ENCODE data around the gene SPINK2.

SPINK2 gene

GRCh38 chr4:56768316-56768715 is 53.2 kb downstream of the SPINK2 start:
- Histone ChIP-seq H3K9me3 (ENCODE audit: control insufficient read depth, low read depth, low read length) (no peaks in the 10 kb centered on the region), H3K9ac (ENCODE audit: low read length) (no peak overlapping the region), H3K27me3 (ENCODE audit: control insufficient read depth, insufficient read depth, low read length) (no peaks in the 10 kb centered on the region), H3K36me3 (ENCODE audit: control insufficient read depth, low read depth, low read length) (no peaks in the 10 kb centered on the region), H3K4me1 (ENCODE audit: control insufficient read depth, low read depth, low read length) (peaks cover 6% of the 10 kb centered on the region), H3K4me3 (ENCODE audit: low read length) (no peak overlapping the region), H3K27ac (ENCODE audit: low read length) (no peak overlapping the region)

GRCh38 chr4:56767567-56767966 is 53.9 kb downstream of the SPINK2 start:
- Histone ChIP-seq H3K36me3 (ENCODE audit: control insufficient read depth, low read depth, low read length) (no peaks in the 10 kb centered on the region), H3K4me1 (ENCODE audit: control insufficient read depth, low read depth, low read length) (peaks cover 6% of the 10 kb centered on the region), H3K27ac (ENCODE audit: low read length) (no peak overlapping the region), H3K9me3 (ENCODE audit: control insufficient read depth, low read depth, low read length) (no peaks in the 10 kb centered on the region), H3K27me3 (ENCODE audit: control insufficient read depth, insufficient read depth, low read length) (no peaks in the 10 kb centered on the region), H3K4me3 (ENCODE audit: low read length) (no peak overlapping the region), H3K9ac (ENCODE audit: low read length) (no peak overlapping the region)

- Histone ChIP-seq H3K9ac (ENCODE audit: low read length) (no peak overlapping the region), H3K36me3 (ENCODE audit: control insufficient read depth, low read depth, low read length) (no peaks in the 10 kb centered on the region), H3K9me3 (ENCODE audit: control insufficient read depth, low read depth, low read length) (no peaks in the 10 kb centered on the region), H3K27ac (ENCODE audit: low read length) (no peak overlapping the region), H3K27me3 (ENCODE audit: control insufficient read depth, insufficient read depth, low read length) (no peaks in the 10 kb centered on the region), H3K4me1 (ENCODE audit: control insufficient read depth, low read depth, low read length) (peaks cover 6% of the 10 kb centered on the region), H3K4me3 (ENCODE audit: low read length) (no peak overlapping the region)
These were observed 56.7 kb downstream of the SPINK2 start for GRCh38 chr4:56764775-56765174.

- Histone ChIP-seq H3K27me3 (ENCODE audit: control insufficient read depth, insufficient read depth, low read length) (no peaks in the 10 kb centered on the region), H3K4me3 (ENCODE audit: low read length) (no peak overlapping the region), H3K27ac (ENCODE audit: low read length) (no peak overlapping the region), H3K9me3 (ENCODE audit: control insufficient read depth, low read depth, low read length) (no peaks in the 10 kb centered on the region), H3K9ac (ENCODE audit: low read length) (no peak overlapping the region), H3K4me1 (ENCODE audit: control insufficient read depth, low read depth, low read length) (peaks cover 8% of the 10 kb centered on the region), H3K36me3 (ENCODE audit: control insufficient read depth, low read depth, low read length) (no peaks in the 10 kb centered on the region)
These were observed 57.3 kb downstream of the SPINK2 start for GRCh38 chr4:56764223-56764622.

- H3K4me1 ChIP-seq (ENCODE audit: control insufficient read depth, low read depth, low read length): peaks cover 16% of the 10 kb centered on the region
- H3K4me3 ChIP-seq (ENCODE audit: low read length): no peak overlapping the region
- no peaks in the 10 kb centered on the region for H3K27me3 ChIP-seq (ENCODE audit: control insufficient read depth, insufficient read depth, low read length)
These were observed 58.8 kb downstream of the SPINK2 start for GRCh38 chr4:56762484-56763250.

GRCh38 chr4:56760183-56760582 is 61.3 kb downstream of the SPINK2 start:
- H3K4me1 ChIP-seq (ENCODE audit: control insufficient read depth, low read depth, low read length): peaks cover 25% of the 10 kb centered on the region
- no peaks in the 10 kb centered on the region for H3K9me3 ChIP-seq (ENCODE audit: control insufficient read depth, low read depth, low read length)
- H3K27me3 ChIP-seq (ENCODE audit: control insufficient read depth, insufficient read depth, low read length): no peaks in the 10 kb centered on the region
- H3K4me3 ChIP-seq (ENCODE audit: low read length): no peak overlapping the region
- no peak overlapping the region for H3K9ac ChIP-seq (ENCODE audit: low read length)
- H3K36me3 ChIP-seq (ENCODE audit: control insufficient read depth, low read depth, low read length): no peaks in the 10 kb centered on the region
- no peak overlapping the region for H3K27ac ChIP-seq (ENCODE audit: low read length)

More at GRCh38 chr4:56762484-56763250, 58.8 kb downstream of the SPINK2 start:
- H3K9ac ChIP-seq (ENCODE audit: low read length): no peak overlapping the region
- no peaks in the 10 kb centered on the region for H3K9me3 ChIP-seq (ENCODE audit: control insufficient read depth, low read depth, low read length)
- no peak overlapping the region for H3K27ac ChIP-seq (ENCODE audit: low read length)
- H3K36me3 ChIP-seq (ENCODE audit: control insufficient read depth, low read depth, low read length): no peaks in the 10 kb centered on the region
